Measurements from ENCODE around the gene TCEAL7.
A peak's percentile ranks its signal among the peaks of the same experiment; 100 is the strongest.

TCEAL7 gene

DNA sequence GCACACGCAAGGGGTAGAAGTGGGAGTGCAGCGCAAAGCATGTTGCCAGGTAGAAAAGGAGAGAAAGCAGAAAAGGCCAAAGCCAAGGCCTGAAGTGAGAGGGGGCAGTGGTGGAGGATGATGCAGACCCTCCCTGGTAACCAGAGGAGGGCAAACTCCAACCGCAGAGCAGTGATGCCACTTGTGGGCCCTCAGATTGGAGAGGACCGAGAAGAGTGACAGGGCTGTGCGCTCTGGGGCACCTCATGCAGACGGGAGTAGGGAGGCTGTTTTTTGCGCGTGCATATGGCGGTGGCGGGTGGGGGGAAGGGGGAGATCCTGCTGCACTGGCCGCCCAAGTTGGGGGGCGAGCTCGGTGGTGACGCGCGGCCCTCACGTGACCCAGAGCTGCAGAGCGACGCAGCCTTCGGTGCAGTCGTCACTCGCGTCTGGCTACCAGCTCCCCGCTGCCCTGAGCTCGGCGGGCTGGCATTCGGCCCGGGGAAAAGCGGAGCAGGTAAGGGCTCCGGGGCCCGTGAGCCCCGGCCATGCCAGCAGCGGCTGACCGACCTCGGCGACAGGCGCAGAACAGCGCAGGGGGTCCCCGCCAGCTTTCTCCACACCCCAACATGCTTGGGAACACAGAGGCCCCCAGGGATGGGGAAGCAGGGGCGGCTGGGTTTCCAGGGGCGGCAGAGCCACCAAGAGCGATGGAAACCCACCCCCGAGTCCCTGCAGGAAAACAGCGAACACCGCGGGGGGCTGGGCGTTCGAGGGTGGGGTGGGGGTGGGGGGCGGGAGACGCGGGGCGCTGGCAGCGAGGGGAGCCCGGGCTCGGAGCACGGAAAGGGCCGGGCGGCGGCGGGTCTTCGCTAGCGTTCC is 46.3 kb downstream of the TCEAL7 start, which contains the start of gene BEX3:
Gene BEX3, plus strand, starts transcription at position 421 of the 861 bp plus-strand sequence. CDS start 984 bp downstream, outside the sequence.
- DNase-seq (ENCODE audit: low read depth in 1 of 2, low spot score in 1 of 2) = peak; percentile 37 to 50
- in situ Hi-C loops (cut with HindIII; ENCODE audit: low pct_unique_long_range_greater_than_20kb, low sequenced_read_pairs) = no loop called here
- no peak for TF ChIP-seq JUND (IDR thresholded peaks at IDR 0.05; ENCODE audit: low read depth)

DNA sequence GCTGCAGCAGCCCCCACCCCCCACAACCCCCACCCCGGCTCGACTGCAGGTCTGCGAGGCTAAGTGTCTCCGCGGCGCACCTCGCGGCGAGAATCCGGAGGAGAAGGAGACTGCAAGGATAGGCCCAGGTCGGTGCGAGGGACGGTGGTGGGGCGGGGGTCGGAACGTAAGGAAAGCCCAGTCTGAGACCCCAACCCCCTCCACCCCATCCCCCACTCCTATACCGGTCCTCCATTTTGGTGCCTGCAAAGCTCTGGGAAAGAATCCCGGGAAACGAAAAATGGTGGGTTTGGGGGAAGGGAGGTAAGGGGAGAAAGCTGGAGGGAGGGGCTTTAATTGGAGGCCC is 46.9 kb downstream of the TCEAL7 start:
- in situ Hi-C loops (cut with HindIII; ENCODE audit: low pct_unique_long_range_greater_than_20kb, low sequenced_read_pairs) = no loop called here
- DNase-seq (ENCODE audit: low read depth in 1 of 2, low spot score in 1 of 2) = peak; percentile 1 to 3
- no peak for TF ChIP-seq JUND (IDR thresholded peaks at IDR 0.05; ENCODE audit: low read depth)

DNA sequence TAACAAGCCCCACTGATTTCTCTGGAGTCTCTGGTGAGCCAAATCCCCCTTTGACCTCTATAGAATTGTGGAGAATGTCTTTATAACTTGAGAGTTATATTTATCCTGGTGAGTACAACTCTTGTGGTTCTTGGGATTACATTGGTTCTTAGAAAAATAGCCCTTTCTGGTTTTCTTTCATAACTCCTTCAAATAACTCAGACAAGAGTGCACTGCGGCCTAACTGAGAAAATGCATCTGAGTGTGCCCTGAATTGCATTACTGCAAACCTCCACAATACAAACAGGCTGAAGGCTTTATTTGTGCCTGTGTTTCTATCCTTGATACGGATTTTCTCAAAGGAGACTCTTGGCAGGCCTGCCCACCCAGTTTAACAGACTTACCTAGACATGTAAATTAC is 49.0 kb downstream of the TCEAL7 start:
- in situ Hi-C loops (cut with HindIII; ENCODE audit: low pct_unique_long_range_greater_than_20kb, low sequenced_read_pairs) = no loop called here
- no peak for DNase-seq (ENCODE audit: low read depth in 1 of 2, low spot score in 1 of 2)
- TF ChIP-seq JUND (IDR thresholded peaks at IDR 0.05; ENCODE audit: low read depth) = no peak
